Neuronal stem cell (in vitro differentiated cells): ENCODE data around the gene BPIFB3.

Experiments
- DNase-seq: peaks from one replicate; pipeline ENCODE4 v3.0.0-alpha.2; 2013; ENCODE audit warnings: low spot score
- H2AFZ ChIP-seq: one replicate; pipeline ENCODE4 v1.6.1; 2013; ENCODE audit warnings: mild to moderate bottlenecking, low read length, inconsistent platforms
- H2AK5ac ChIP-seq: 2 replicates; pipeline ENCODE4 v1.6.1; 2013; ENCODE audit warnings: low read depth, mild to moderate bottlenecking, inconsistent platforms, low read length, moderate library complexity, mixed read lengths
- H2BK120ac ChIP-seq: 2 replicates; pipeline ENCODE4 v1.6.1; 2013; ENCODE audit warnings: low read depth, mild to moderate bottlenecking, inconsistent platforms, low read length, moderate library complexity, mixed read lengths
- H2BK12ac ChIP-seq: one replicate; pipeline ENCODE4 v1.6.1; 2013; ENCODE audit warnings: low read length, inconsistent platforms
- H2BK15ac ChIP-seq: 2 replicates; pipeline ENCODE4 v1.6.1; 2013; ENCODE audit warnings: mild to moderate bottlenecking, low read length, inconsistent platforms, mixed read lengths
- H2BK5ac ChIP-seq: one replicate; pipeline ENCODE4 v1.6.1; 2013; ENCODE audit warnings: inconsistent platforms, mild to moderate bottlenecking, low read length, moderate library complexity
- H3K14ac ChIP-seq: one replicate; pipeline ENCODE4 v1.6.1; 2013; ENCODE audit warnings: low read length, inconsistent platforms
- H3K18ac ChIP-seq: 2 replicates; pipeline ENCODE4 v1.6.1; 2013; ENCODE audit warnings: low read length, inconsistent platforms
- H3K23ac ChIP-seq: 2 replicates; pipeline ENCODE4 v1.6.1; 2013; ENCODE audit warnings: low read depth, mild to moderate bottlenecking, mixed read lengths, low read length, inconsistent platforms; ENCODE audit not compliant: poor library complexity
- H3K27ac ChIP-seq: replicated peaks from 3 replicates; pipeline ENCODE4 v1.5.1; 2013; ENCODE audit warnings: low read length, inconsistent platforms
- H3K27me3 ChIP-seq, 3 experiments: 2 replicates each; pipeline ENCODE4 v1.6.1; 2013; ENCODE audit warnings: low read length in 3 of 3, mild to moderate bottlenecking in 2 of 3, inconsistent platforms in 1 of 3, low read depth in 1 of 3, mixed read lengths in 1 of 3, moderate library complexity in 1 of 3; ENCODE audit not compliant: control insufficient read depth in 3 of 3, insufficient read depth in 3 of 3
- H3K36me3 ChIP-seq, 2 donors: replicated peaks in 1 of 2; 2 replicates each; pipeline ENCODE4 v1.6.1; 2013; ENCODE audit warnings: low read length in 2 of 2; ENCODE audit not compliant: control insufficient read depth in 2 of 2, insufficient read depth in 2 of 2
- H3K4ac ChIP-seq: 2 replicates; pipeline ENCODE4 v1.6.1; 2013; ENCODE audit warnings: inconsistent platforms, mild to moderate bottlenecking, low read length, moderate library complexity
- H3K4me1 ChIP-seq, 2 donors: 1 replicate in 1 of 2; 2 replicates in 1 of 2; pipeline ENCODE4 v1.6.1; 2013; ENCODE audit warnings: low read length in 2 of 2, low read depth in 1 of 2; ENCODE audit not compliant: control insufficient read depth in 2 of 2, insufficient read depth in 1 of 2
- H3K4me2 ChIP-seq: one replicate; pipeline ENCODE4 v1.6.1; 2013; ENCODE audit warnings: mild to moderate bottlenecking, low read length, inconsistent platforms; ENCODE audit not compliant: insufficient read depth, poor library complexity, severe bottlenecking
- H3K4me3 ChIP-seq, 2 donors: 2 replicates each; pipeline ENCODE4 v1.5.1; 2013; ENCODE audit warnings: low read length in 2 of 2, mild to moderate bottlenecking in 2 of 2, inconsistent platforms in 1 of 2, moderate library complexity in 1 of 2
- H3K79me1 ChIP-seq: one replicate; pipeline ENCODE4 v1.6.1; 2013; ENCODE audit warnings: low read depth, mild to moderate bottlenecking, inconsistent platforms, low read length, moderate library complexity
- H3K9ac ChIP-seq: one replicate; pipeline ENCODE4 v1.6.1; 2013; ENCODE audit warnings: mild to moderate bottlenecking, low read depth, low read length, inconsistent platforms; ENCODE audit not compliant: poor library complexity
- H3K9me3 ChIP-seq, 2 donors: replicated peaks in 1 of 2; 2 replicates each; pipeline versions ENCODE3 to v1.6.1; 2013; ENCODE audit warnings: low read length in 2 of 2, mild to moderate bottlenecking in 2 of 2, inconsistent platforms in 1 of 2, low read depth in 1 of 2, mixed read lengths in 1 of 2, moderate library complexity in 1 of 2; ENCODE audit not compliant: control insufficient read depth in 2 of 2, insufficient read depth in 1 of 2
- H4K8ac ChIP-seq: one replicate; pipeline ENCODE4 v1.6.1; 2013; ENCODE audit warnings: low read depth, mild to moderate bottlenecking, inconsistent platforms, low read length, moderate library complexity
- H4K91ac ChIP-seq: one replicate; pipeline ENCODE4 v1.6.1; 2013; ENCODE audit warnings: low read length, low read depth, mild to moderate bottlenecking, inconsistent platforms; ENCODE audit not compliant: poor library complexity
- WGBS, 2 donors: extraction: QIAGEN DNeasy Blood & Tissue Kit; methylation state at CpG; one replicate each; pipeline ENCODE4 v1.1.7; 2013; ENCODE audit warnings: missing lambda C conversion rate in 2 of 2, mixed read lengths in 1 of 2; ENCODE audit not compliant: insufficient read length in 2 of 2, insufficient replicate concordance in 1 of 2; ENCODE audit errors: extremely low coverage in 2 of 2; 5-methylcytosine and 5-hydroxymethylcytosine counted together

The BPIFB3 gene

GRCh38 chr20:33028875-33029274 lies 24.8 kb upstream of the BPIFB3 start:
- Histone ChIP-seq H3K27me3 (no peaks in the 10 kb centered on the region), H2AK5ac (no peak overlapping the region), H2AFZ (no peak overlapping the region), H3K4me2 (no peak overlapping the region), H3K9ac (no peak overlapping the region), H3K18ac (no peak overlapping the region), H2BK120ac (no peak overlapping the region), H3K14ac (no peak overlapping the region), H3K9me3 (no peaks in the 10 kb centered on the region), H2BK15ac (no peak overlapping the region), H2BK5ac (peak overlapping the region; percentile 11), H3K4me1 (no peaks in the 10 kb centered on the region), H4K91ac (no peak overlapping the region), H3K4me3 (no peak overlapping the region), H3K27ac (no peak overlapping the region), H3K79me1 (no peaks in the 10 kb centered on the region), H3K4ac (no peak overlapping the region), H3K36me3 (no peaks in the 10 kb centered on the region), H4K8ac (no peak overlapping the region), H2BK12ac (no peak overlapping the region), H3K23ac (no peak overlapping the region)
- WGBS, 2 donors: no CpG with 5 or more reads among the region's 7 CpGs
- no peak for DNase-seq

GRCh38 chr20:33030076-33030475 lies 23.6 kb upstream of the BPIFB3 start:
- no CpG with 5 or more reads among the region's 9 CpGs for WGBS, 2 donors
- H3K79me1 ChIP-seq: no peaks in the 10 kb centered on the region

GRCh38 chr20:33030569-33030968 lies 23.1 kb upstream of the BPIFB3 start:
- no peaks in the 10 kb centered on the region for H3K9me3 ChIP-seq
- H2AFZ ChIP-seq: no peak overlapping the region
- no peak overlapping the region for H3K18ac ChIP-seq
- no peak overlapping the region for H3K23ac ChIP-seq
- no peaks in the 10 kb centered on the region for H3K79me1 ChIP-seq
- no peaks in the 10 kb centered on the region for H3K36me3 ChIP-seq
- no CpG with 5 or more reads among the region's 6 CpGs for WGBS, 2 donors
- H3K9ac ChIP-seq: no peak overlapping the region
- H3K27me3 ChIP-seq: peaks cover 0 to 3% (median 0%) of the 10 kb centered on the region in 3 experiments
- H4K91ac ChIP-seq: no peak overlapping the region
- H3K14ac ChIP-seq: no peak overlapping the region
- no peak overlapping the region for H2BK120ac ChIP-seq
- H2BK12ac ChIP-seq: no peak overlapping the region
- no peak overlapping the region for H4K8ac ChIP-seq
- no peak overlapping the region for H3K4me2 ChIP-seq
- H3K27ac ChIP-seq: no peak overlapping the region
- no peaks in the 10 kb centered on the region for H3K4me1 ChIP-seq
- no peak overlapping the region for H3K4ac ChIP-seq
- no peak overlapping the region for H2AK5ac ChIP-seq
- H2BK15ac ChIP-seq: no peak overlapping the region
- no peak for DNase-seq
- H2BK5ac ChIP-seq: no peak overlapping the region
- H3K4me3 ChIP-seq: no peak overlapping the region

More at GRCh38 chr20:33030076-33030475, 23.6 kb upstream of the BPIFB3 start:
- Histone ChIP-seq H3K23ac (no peak overlapping the region), H3K14ac (no peak overlapping the region), H2BK12ac (no peak overlapping the region), H3K4ac (no peak overlapping the region), H4K8ac (no peak overlapping the region), H2BK120ac (no peak overlapping the region), H3K36me3 (no peaks in the 10 kb centered on the region), H3K4me1 (no peaks in the 10 kb centered on the region), H4K91ac (no peak overlapping the region), H2AK5ac (no peak overlapping the region), H2BK5ac (no peak overlapping the region), H2AFZ (no peak overlapping the region), H3K27me3 (peaks cover 0 to 3% (median 0%) of the 10 kb centered on the region in 3 experiments), H3K27ac (no peak overlapping the region), H3K18ac (no peak overlapping the region), H3K9ac (no peak overlapping the region), H3K4me3 (no peak overlapping the region), H3K4me2 (no peak overlapping the region), H3K9me3 (no peaks in the 10 kb centered on the region), H2BK15ac (no peak overlapping the region)
- no peak for DNase-seq

GRCh38 chr20:33031531-33031930 lies 22.2 kb upstream of the BPIFB3 start, which contains the start of gene BPIFB6:
Gene BPIFB6, plus strand, starts transcription at chr20:33031648. Its CDS starts 0 bp downstream, at chr20:33031648.
- Histone ChIP-seq H3K4me2 (no peak within 1 kb of the TSS), H3K9ac (no peak within 1 kb of the TSS), H3K79me1 (no peaks in the 10 kb centered on the region), H3K4me3 (peak within 1 kb of the TSS in 1 of 2 donors; percentile 29), H3K27me3 (peaks cover 0 to 3% (median 0%) of the 10 kb centered on the region in 3 experiments), H3K4me1 (no peaks in the 10 kb centered on the region), H3K9me3 (no peaks in the 10 kb centered on the region), H3K4ac (no peak within 1 kb of the TSS), H3K23ac (peak within 1 kb of the TSS; percentile 34), H3K36me3 (no peaks in the 10 kb centered on the region), H2BK120ac (no peak within 1 kb of the TSS), H2BK15ac (peak within 1 kb of the TSS; percentile 30), H4K8ac (no peak within 1 kb of the TSS), H3K27ac (no peak within 1 kb of the TSS), H2BK12ac (no peak within 1 kb of the TSS), H3K14ac (no peak within 1 kb of the TSS), H2BK5ac (no peak within 1 kb of the TSS), H2AFZ (no peak within 1 kb of the TSS), H2AK5ac (no peak within 1 kb of the TSS), H3K18ac (peak within 1 kb of the TSS; percentile 40), H4K91ac (no peak within 1 kb of the TSS)
- WGBS, 2 donors: no CpG with 5 or more reads among the region's 10 CpGs
- DNase-seq: no peak
